H1 (cell line): ENCODE measurements around the gene SLC22A23.

ENCODE experiments used
- POLR2A ChIP-seq, 2 experiments: IDR thresholded peaks; 1 replicate in 1 of 2; 2 replicates in 1 of 2; pipeline ENCODE4 v1.6.1; 2011; ENCODE audit warnings: low read depth in 2 of 2, low read length in 2 of 2, mild to moderate bottlenecking in 2 of 2; ENCODE audit errors: control extremely low read depth in 1 of 2
- TF ChIP-seq, protein P1 (sequence below), 3 experiments: IDR thresholded peaks; 1 replicate in 2 of 3; 2 replicates in 1 of 3; pipeline versions ENCODE4 v1.5.1 to v1.6.1; 2011; ENCODE audit warnings: low read length in 3 of 3, mild to moderate bottlenecking in 3 of 3, inconsistent platforms in 2 of 3, low read depth in 1 of 3, moderate library complexity in 1 of 3; ENCODE audit not compliant: insufficient read depth in 1 of 3; ENCODE audit errors: control extremely low read depth in 1 of 3

DNA sequence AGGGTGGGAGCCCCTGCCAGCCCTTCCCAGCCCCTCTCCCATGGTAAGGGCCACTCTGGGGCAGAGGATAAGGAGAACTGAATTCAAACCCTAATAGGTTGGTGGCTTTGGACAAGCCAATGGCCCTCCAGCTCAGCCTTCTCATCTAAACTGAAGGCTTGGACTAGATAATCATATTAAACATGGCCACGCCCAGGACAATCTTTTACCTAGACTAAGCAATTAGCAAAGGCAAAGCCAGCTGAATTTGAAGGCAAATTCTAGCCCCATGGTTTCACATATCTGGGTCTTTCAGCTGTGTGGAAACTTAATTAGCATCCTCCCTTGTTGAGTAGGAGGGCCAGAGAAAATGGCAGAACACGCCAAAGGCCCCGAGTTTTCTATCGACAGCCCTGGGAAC lies 10.7 kb downstream of the SLC22A23 start:
- TF ChIP-seq, protein P1, sequence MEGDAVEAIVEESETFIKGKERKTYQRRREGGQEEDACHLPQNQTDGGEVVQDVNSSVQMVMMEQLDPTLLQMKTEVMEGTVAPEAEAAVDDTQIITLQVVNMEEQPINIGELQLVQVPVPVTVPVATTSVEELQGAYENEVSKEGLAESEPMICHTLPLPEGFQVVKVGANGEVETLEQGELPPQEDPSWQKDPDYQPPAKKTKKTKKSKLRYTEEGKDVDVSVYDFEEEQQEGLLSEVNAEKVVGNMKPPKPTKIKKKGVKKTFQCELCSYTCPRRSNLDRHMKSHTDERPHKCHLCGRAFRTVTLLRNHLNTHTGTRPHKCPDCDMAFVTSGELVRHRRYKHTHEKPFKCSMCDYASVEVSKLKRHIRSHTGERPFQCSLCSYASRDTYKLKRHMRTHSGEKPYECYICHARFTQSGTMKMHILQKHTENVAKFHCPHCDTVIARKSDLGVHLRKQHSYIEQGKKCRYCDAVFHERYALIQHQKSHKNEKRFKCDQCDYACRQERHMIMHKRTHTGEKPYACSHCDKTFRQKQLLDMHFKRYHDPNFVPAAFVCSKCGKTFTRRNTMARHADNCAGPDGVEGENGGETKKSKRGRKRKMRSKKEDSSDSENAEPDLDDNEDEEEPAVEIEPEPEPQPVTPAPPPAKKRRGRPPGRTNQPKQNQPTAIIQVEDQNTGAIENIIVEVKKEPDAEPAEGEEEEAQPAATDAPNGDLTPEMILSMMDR (IDR thresholded peaks at IDR 0.05; ENCODE audit: control extremely low read depth in 1 of 3, insufficient read depth in 1 of 3, low read depth in 1 of 3, low read length in 3 of 3): no peak
- no peak for TF ChIP-seq POLR2A (IDR thresholded peaks at IDR 0.05; ENCODE audit: control extremely low read depth in 1 of 2, low read depth in 2 of 2, low read length in 2 of 2)
